GM23338 (cell line): Measurements from ENCODE around the gene PTPRE. TPM values are rescaled to one million over a fixed set of nuclear protein-coding genes. Genes with fewer than 3 reads are reported as not detected.
A peak's percentile ranks its signal among the peaks of the same experiment; 100 is the strongest.

Experiments used
- ATAC-seq: fragments of 200-7000 bp; cut with Tn5 transposase; 3 replicates; pipeline ENCODE4 v1.9.1; 2020
- DNase-seq: peaks from one replicate; pipeline ENCODE4 v3.0.0-alpha.2; 2015; ENCODE audit warnings: low spot score
- H2AFZ ChIP-seq: fragments of 200-600 bp; sonication (generic); 2 replicates; pipeline ENCODE4 v1.8.0; 2016; ENCODE audit warnings: antibody characterized with exemption, mild to moderate bottlenecking, moderate library complexity
- H3F3A ChIP-seq: fragments of 200-600 bp; sonication (generic); replicated peaks from 2 replicates; pipeline ENCODE4 v1.8.0; 2017; ENCODE audit warnings: antibody characterized with exemption, mixed run types, low read depth
- H3K27ac ChIP-seq: fragments of 200-600 bp; sonication (generic); 2 replicates; pipeline ENCODE4 v1.6.1; 2016; ENCODE audit warnings: low read depth
- H3K27me3 ChIP-seq: fragments of 200-600 bp; sonication (generic); 2 replicates; pipeline ENCODE4 v1.8.0; 2016; ENCODE audit warnings: mild to moderate bottlenecking, mixed run types, moderate library complexity; ENCODE audit not compliant: insufficient read depth
- H3K36me3 ChIP-seq: fragments of 200-600 bp; sonication (generic); 2 replicates; pipeline ENCODE4 v1.8.0; 2016; ENCODE audit warnings: mild to moderate bottlenecking; ENCODE audit not compliant: insufficient read depth
- H3K4me1 ChIP-seq: fragments of 200-600 bp; sonication (generic); 2 replicates; pipeline ENCODE4 v1.8.0; 2016; ENCODE audit warnings: mild to moderate bottlenecking, moderate library complexity; ENCODE audit not compliant: insufficient read depth
- H3K4me2 ChIP-seq: fragments of 200-600 bp; sonication (generic); 2 replicates; pipeline ENCODE4 v1.7.1; 2017; ENCODE audit warnings: mixed run types
- H3K4me3 ChIP-seq: fragments of 200-600 bp; sonication (generic); 2 replicates; pipeline ENCODE4 v1.6.1; 2016; ENCODE audit warnings: mixed run types
- H3K79me2 ChIP-seq: fragments of 200-600 bp; sonication (generic); replicated peaks from 2 replicates; pipeline ENCODE4 v1.8.0; 2017; ENCODE audit warnings: mild to moderate bottlenecking; ENCODE audit not compliant: insufficient read depth
- H3K9me2 ChIP-seq: fragments of 200-600 bp; sonication (generic); 2 replicates; pipeline ENCODE4 v1.8.0; 2017; ENCODE audit not compliant: insufficient read depth
- H4K20me1 ChIP-seq: fragments of 200-600 bp; sonication (generic); replicated peaks from 2 replicates; pipeline ENCODE4 v1.8.0; 2017; ENCODE audit warnings: mild to moderate bottlenecking; ENCODE audit not compliant: insufficient read depth
- H3K27ac Mint-ChIP-seq: 2 replicates; pipeline ENCODE4 v1.8.0; 2020; ENCODE audit warnings: inconsistent platforms, mild to moderate bottlenecking, moderate library complexity, mixed read lengths
- H3K27me3 Mint-ChIP-seq: 3 replicates; pipeline ENCODE4 v1.8.0; 2022; ENCODE audit warnings: low read depth, mild to moderate bottlenecking, moderate library complexity, mixed read lengths, inconsistent platforms; ENCODE audit not compliant: insufficient read depth, poor library complexity
- H3K36me3 Mint-ChIP-seq: 3 replicates; pipeline ENCODE4 v1.8.0; 2021; ENCODE audit warnings: low read depth, mild to moderate bottlenecking, inconsistent platforms, moderate library complexity, mixed read lengths
- H3K4me1 Mint-ChIP-seq: 3 replicates; pipeline ENCODE4 v1.8.0; 2020; ENCODE audit warnings: mild to moderate bottlenecking, inconsistent platforms, mixed read lengths
- H3K4me3 Mint-ChIP-seq: 3 replicates; pipeline ENCODE4 v1.8.0; 2021; ENCODE audit warnings: moderate library complexity, mild to moderate bottlenecking, inconsistent platforms, mixed read lengths
- H3K9me3 Mint-ChIP-seq: 3 replicates; pipeline ENCODE4 v1.8.0; 2020; ENCODE audit warnings: moderate library complexity, mild to moderate bottlenecking, inconsistent platforms, mixed read lengths
- CREB1 ChIP-seq: fragments of 250-450 bp; sonication (Bioruptor Pico); IDR thresholded peaks from 2 replicates; pipeline ENCODE4 v1.5.0; 2020; ENCODE audit warnings: low read depth, mild to moderate bottlenecking, moderate library complexity
- EZH2 ChIP-seq: fragments of 200-600 bp; sonication (generic); IDR thresholded peaks from one replicate; pipeline ENCODE4 v1.8.0; 2017; ENCODE audit warnings: antibody characterized with exemption, mild to moderate bottlenecking, low read depth; ENCODE audit not compliant: unreplicated experiment
- EZH2phosphoT487 ChIP-seq: fragments of 200-600 bp; sonication (generic); IDR thresholded peaks from one replicate; pipeline ENCODE4 v1.8.1; 2018; ENCODE audit warnings: antibody characterized with exemption; ENCODE audit not compliant: unreplicated experiment
- JUNB ChIP-seq: IDR thresholded peaks from one replicate; pipeline ENCODE4 v1.6.1; 2016; ENCODE audit warnings: antibody characterized with exemption; ENCODE audit not compliant: unreplicated experiment
- NANOG ChIP-seq: IDR thresholded peaks from 2 replicates; pipeline ENCODE4 v1.6.1; 2016; ENCODE audit warnings: antibody characterized with exemption, borderline replicate concordance
- POLR2AphosphoS5 ChIP-seq: IDR thresholded peaks from 2 replicates; pipeline ENCODE4 v1.6.1; 2016; ENCODE audit warnings: antibody characterized with exemption, low read depth
- STAT1 ChIP-seq: IDR thresholded peaks from one replicate; pipeline ENCODE4 v1.6.1; 2016; ENCODE audit warnings: antibody characterized with exemption; ENCODE audit not compliant: unreplicated experiment
- ZNF114 ChIP-seq: fragments of 250-450 bp; sonication (Bioruptor Pico); IDR thresholded peaks from 2 replicates; pipeline ENCODE4 v1.5.0; 2020; ENCODE audit warnings: mild to moderate bottlenecking, moderate library complexity
- ZNF331 ChIP-seq: fragments of 250-450 bp; sonication (Bioruptor Pico); IDR thresholded peaks from 2 replicates; pipeline ENCODE4 v1.5.0; 2020; ENCODE audit warnings: low read depth, mild to moderate bottlenecking, moderate library complexity
- polyA plus RNA-seq: library from polyadenylated mRNA; unstranded; fragments of >200 nt; fragmentation: Nextera tagmentation; extraction: Ambion mirVana; gene quantifications from 2 replicates; pipeline ENCODE4 v1.2.1, GENCODE V29; 2016
- total RNA-seq: library from RNA; depleted of rRNA; stranded (reverse); fragments of >200 nt; shearing (Covaris generic); gene quantifications from 2 replicates; pipeline ENCODE4 v1.2.3, GENCODE V29; 2014
- TF ChIP-seq, protein P1 (sequence below): IDR thresholded peaks from one replicate; pipeline ENCODE4 v1.6.1; 2018; ENCODE audit warnings: antibody characterized with exemption; ENCODE audit not compliant: unreplicated experiment
- TF ChIP-seq, protein P2 (sequence below), 2 experiments: fragments of 200-600 bp in 1 of 2; sonication (generic) in 1 of 2; conservative IDR thresholded peaks; 2 replicates each; pipeline versions ENCODE4 v1.5.1 to v1.6.1; 2016 to 2017; ENCODE audit warnings: antibody characterized with exemption in 2 of 2, low read depth in 2 of 2, mild to moderate bottlenecking in 2 of 2, moderate library complexity in 1 of 2
- TF ChIP-seq, protein P3 (sequence below): IDR thresholded peaks from 2 replicates; pipeline ENCODE4 v1.6.1; 2016; ENCODE audit warnings: antibody characterized with exemption
- TF ChIP-seq, protein P4 (sequence below): fragments of 250-450 bp; sonication (Bioruptor Pico); IDR thresholded peaks from 2 replicates; pipeline ENCODE4 v1.5.0; 2020; ENCODE audit warnings: mild to moderate bottlenecking, moderate library complexity

Gene PTPRE
- total and polyA plus RNA-seq, 2 experiments from 2014 or later = 0.34 to 0.42 TPM

DNA sequence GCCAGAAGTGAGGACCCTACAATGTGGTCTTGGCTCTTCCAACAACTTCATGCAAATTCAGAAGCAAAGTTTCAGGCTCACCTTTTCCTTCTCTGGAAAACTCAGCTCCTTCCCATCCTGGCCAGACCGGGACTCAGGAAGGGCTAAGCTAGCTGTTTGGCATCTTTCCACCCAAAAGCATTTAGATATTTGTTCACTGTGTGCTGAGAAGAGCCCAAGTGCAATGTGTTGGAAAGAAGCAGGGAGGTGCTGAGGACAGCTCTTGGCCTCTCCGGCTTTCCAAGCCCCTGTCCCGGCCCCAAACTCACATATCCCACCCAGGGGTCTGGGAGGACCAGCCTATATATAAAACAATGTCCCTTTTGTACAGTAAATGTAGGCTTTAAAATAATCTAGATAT, 174.8 kb downstream of the PTPRE start:
- Mint-ChIP-seq H3K4me1 (peaks cover 33% of the 10 kb centered on the region), H3K36me3 (no peaks in the 10 kb centered on the region), H3K4me3 (no peak overlapping the region), H3K27me3 (peaks cover 3% of the 10 kb centered on the region), H3K9me3 (no peaks in the 10 kb centered on the region), H3K27ac (no peak overlapping the region)
- Histone ChIP-seq H3K4me2 (no peak overlapping the region), H2AFZ (0 out of 2 replicates have a peak overlapping the region, but pooled peaks have one; percentile 43), H3K4me1 (peaks cover 19% of the 10 kb centered on the region), H3K79me2 (no peaks in the 10 kb centered on the region), H3K9me2 (peaks cover 2% of the 10 kb centered on the region; the same call in 1 of the 2 replicates), H3F3A (no peaks in the 10 kb centered on the region), H3K27me3 (no peaks in the 10 kb centered on the region), H3K4me3 (no peak overlapping the region), H4K20me1 (no peaks in the 10 kb centered on the region), H3K36me3 (no peaks in the 10 kb centered on the region), H3K27ac (no peak overlapping the region)
- TF ChIP-seq, protein P1, sequence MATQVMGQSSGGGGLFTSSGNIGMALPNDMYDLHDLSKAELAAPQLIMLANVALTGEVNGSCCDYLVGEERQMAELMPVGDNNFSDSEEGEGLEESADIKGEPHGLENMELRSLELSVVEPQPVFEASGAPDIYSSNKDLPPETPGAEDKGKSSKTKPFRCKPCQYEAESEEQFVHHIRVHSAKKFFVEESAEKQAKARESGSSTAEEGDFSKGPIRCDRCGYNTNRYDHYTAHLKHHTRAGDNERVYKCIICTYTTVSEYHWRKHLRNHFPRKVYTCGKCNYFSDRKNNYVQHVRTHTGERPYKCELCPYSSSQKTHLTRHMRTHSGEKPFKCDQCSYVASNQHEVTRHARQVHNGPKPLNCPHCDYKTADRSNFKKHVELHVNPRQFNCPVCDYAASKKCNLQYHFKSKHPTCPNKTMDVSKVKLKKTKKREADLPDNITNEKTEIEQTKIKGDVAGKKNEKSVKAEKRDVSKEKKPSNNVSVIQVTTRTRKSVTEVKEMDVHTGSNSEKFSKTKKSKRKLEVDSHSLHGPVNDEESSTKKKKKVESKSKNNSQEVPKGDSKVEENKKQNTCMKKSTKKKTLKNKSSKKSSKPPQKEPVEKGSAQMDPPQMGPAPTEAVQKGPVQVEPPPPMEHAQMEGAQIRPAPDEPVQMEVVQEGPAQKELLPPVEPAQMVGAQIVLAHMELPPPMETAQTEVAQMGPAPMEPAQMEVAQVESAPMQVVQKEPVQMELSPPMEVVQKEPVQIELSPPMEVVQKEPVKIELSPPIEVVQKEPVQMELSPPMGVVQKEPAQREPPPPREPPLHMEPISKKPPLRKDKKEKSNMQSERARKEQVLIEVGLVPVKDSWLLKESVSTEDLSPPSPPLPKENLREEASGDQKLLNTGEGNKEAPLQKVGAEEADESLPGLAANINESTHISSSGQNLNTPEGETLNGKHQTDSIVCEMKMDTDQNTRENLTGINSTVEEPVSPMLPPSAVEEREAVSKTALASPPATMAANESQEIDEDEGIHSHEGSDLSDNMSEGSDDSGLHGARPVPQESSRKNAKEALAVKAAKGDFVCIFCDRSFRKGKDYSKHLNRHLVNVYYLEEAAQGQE = no peak
- TF ChIP-seq POLR2AphosphoS5 (no peak), ZNF114 (CRISPR knock-in tag) (no peak), NANOG (no peak), CREB1 (no peak), EZH2 (no peak), EZH2phosphoT487 (no peak), ZNF331 (CRISPR knock-in tag) (no peak), JUNB (no peak), STAT1 (no peak)
- TF ChIP-seq, protein P2, sequence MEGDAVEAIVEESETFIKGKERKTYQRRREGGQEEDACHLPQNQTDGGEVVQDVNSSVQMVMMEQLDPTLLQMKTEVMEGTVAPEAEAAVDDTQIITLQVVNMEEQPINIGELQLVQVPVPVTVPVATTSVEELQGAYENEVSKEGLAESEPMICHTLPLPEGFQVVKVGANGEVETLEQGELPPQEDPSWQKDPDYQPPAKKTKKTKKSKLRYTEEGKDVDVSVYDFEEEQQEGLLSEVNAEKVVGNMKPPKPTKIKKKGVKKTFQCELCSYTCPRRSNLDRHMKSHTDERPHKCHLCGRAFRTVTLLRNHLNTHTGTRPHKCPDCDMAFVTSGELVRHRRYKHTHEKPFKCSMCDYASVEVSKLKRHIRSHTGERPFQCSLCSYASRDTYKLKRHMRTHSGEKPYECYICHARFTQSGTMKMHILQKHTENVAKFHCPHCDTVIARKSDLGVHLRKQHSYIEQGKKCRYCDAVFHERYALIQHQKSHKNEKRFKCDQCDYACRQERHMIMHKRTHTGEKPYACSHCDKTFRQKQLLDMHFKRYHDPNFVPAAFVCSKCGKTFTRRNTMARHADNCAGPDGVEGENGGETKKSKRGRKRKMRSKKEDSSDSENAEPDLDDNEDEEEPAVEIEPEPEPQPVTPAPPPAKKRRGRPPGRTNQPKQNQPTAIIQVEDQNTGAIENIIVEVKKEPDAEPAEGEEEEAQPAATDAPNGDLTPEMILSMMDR (conservative IDR thresholded peaks at IDR 0.05; ENCODE audit: low read depth in 2 of 2) = no peak
- TF ChIP-seq, protein P3, sequence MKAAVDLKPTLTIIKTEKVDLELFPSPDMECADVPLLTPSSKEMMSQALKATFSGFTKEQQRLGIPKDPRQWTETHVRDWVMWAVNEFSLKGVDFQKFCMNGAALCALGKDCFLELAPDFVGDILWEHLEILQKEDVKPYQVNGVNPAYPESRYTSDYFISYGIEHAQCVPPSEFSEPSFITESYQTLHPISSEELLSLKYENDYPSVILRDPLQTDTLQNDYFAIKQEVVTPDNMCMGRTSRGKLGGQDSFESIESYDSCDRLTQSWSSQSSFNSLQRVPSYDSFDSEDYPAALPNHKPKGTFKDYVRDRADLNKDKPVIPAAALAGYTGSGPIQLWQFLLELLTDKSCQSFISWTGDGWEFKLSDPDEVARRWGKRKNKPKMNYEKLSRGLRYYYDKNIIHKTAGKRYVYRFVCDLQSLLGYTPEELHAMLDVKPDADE = no peak
- TF ChIP-seq, protein P4, sequence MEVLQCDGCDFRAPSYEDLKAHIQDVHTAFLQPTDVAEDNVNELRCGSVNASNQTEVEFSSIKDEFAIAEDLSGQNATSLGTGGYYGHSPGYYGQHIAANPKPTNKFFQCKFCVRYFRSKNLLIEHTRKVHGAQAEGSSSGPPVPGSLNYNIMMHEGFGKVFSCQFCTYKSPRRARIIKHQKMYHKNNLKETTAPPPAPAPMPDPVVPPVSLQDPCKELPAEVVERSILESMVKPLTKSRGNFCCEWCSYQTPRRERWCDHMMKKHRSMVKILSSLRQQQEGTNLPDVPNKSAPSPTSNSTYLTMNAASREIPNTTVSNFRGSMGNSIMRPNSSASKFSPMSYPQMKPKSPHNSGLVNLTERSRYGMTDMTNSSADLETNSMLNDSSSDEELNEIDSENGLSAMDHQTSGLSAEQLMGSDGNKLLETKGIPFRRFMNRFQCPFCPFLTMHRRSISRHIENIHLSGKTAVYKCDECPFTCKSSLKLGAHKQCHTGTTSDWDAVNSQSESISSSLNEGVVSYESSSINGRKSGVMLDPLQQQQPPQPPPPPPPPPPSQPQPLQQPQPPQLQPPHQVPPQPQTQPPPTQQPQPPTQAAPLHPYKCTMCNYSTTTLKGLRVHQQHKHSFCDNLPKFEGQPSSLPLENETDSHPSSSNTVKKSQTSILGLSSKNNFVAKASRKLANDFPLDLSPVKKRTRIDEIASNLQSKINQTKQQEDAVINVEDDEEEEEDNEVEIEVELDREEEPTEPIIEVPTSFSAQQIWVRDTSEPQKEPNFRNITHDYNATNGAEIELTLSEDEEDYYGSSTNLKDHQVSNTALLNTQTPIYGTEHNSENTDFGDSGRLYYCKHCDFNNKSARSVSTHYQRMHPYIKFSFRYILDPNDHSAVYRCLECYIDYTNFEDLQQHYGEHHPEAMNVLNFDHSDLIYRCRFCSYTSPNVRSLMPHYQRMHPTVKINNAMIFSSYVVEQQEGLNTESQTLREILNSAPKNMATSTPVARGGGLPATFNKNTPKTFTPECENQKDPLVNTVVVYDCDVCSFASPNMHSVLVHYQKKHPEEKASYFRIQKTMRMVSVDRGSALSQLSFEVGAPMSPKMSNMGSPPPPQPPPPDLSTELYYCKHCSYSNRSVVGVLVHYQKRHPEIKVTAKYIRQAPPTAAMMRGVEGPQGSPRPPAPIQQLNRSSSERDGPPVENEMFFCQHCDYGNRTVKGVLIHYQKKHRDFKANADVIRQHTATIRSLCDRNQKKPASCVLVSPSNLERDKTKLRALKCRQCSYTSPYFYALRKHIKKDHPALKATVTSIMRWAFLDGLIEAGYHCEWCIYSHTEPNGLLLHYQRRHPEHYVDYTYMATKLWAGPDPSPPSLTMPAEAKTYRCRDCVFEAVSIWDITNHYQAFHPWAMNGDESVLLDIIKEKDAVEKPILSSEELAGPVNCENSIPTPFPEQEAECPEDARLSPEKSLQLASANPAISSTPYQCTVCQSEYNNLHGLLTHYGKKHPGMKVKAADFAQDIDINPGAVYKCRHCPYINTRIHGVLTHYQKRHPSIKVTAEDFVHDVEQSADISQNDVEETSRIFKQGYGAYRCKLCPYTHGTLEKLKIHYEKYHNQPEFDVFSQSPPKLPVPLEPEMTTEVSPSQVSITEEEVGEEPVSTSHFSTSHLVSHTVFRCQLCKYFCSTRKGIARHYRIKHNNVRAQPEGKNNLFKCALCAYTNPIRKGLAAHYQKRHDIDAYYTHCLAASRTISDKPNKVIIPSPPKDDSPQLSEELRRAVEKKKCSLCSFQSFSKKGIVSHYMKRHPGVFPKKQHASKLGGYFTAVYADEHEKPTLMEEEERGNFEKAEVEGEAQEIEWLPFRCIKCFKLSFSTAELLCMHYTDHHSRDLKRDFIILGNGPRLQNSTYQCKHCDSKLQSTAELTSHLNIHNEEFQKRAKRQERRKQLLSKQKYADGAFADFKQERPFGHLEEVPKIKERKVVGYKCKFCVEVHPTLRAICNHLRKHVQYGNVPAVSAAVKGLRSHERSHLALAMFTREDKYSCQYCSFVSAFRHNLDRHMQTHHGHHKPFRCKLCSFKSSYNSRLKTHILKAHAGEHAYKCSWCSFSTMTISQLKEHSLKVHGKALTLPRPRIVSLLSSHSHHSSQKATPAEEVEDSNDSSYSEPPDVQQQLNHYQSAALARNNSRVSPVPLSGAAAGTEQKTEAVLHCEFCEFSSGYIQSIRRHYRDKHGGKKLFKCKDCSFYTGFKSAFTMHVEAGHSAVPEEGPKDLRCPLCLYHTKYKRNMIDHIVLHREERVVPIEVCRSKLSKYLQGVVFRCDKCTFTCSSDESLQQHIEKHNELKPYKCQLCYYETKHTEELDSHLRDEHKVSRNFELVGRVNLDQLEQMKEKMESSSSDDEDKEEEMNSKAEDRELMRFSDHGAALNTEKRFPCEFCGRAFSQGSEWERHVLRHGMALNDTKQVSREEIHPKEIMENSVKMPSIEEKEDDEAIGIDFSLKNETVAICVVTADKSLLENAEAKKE (CRISPR knock-in tag) = no peak
- ATAC-seq (no peak), DNase-seq (no peak)
